Loucy (cell line): ENCODE data around the gene ZNF280C.

ENCODE experiments used
- H2AFZ ChIP-seq: fragments of 200-600 bp; sonication (generic); 2 replicates; pipeline ENCODE4 v1.6.0; 2016; ENCODE audit warnings: antibody characterized with exemption, mild to moderate bottlenecking, low read length, moderate library complexity
- H3F3A ChIP-seq: fragments of 200-600 bp; 2 replicates; pipeline ENCODE4 v1.6.0; 2016; ENCODE audit warnings: antibody characterized with exemption, low read depth, mild to moderate bottlenecking
- H3K27me3 ChIP-seq: fragments of 200-600 bp; sonication (generic); 2 replicates; pipeline ENCODE4 v1.6.1; 2014; ENCODE audit warnings: low read length, mild to moderate bottlenecking; ENCODE audit not compliant: insufficient read depth, poor library complexity, severe bottlenecking
- H3K36me3 ChIP-seq: fragments of 200-600 bp; sonication (generic); 2 replicates; pipeline ENCODE4 v1.6.1; 2016; ENCODE audit warnings: low read length; ENCODE audit not compliant: insufficient read depth
- H3K4me1 ChIP-seq: fragments of 200-600 bp; sonication (generic); 2 replicates; pipeline ENCODE4 v1.5.1; 2014; ENCODE audit warnings: low read length, mild to moderate bottlenecking; ENCODE audit not compliant: insufficient read depth, poor library complexity, severe bottlenecking
- H3K4me2 ChIP-seq: fragments of 200-600 bp; sonication (generic); 2 replicates; pipeline ENCODE4 v1.6.0; 2014; ENCODE audit warnings: antibody characterized with exemption, low read length, low read depth, mild to moderate bottlenecking; ENCODE audit not compliant: poor library complexity, severe bottlenecking
- H3K4me3 ChIP-seq: fragments of 200-600 bp; sonication (generic); 2 replicates; pipeline ENCODE4 v1.5.1; 2014; ENCODE audit warnings: low read length, mild to moderate bottlenecking, mixed read lengths; ENCODE audit not compliant: poor library complexity, severe bottlenecking
- H3K79me2 ChIP-seq: fragments of 200-600 bp; sonication (generic); 2 replicates; pipeline ENCODE4 v1.6.1; 2014; ENCODE audit warnings: low read length; ENCODE audit not compliant: insufficient read depth
- H3K9ac ChIP-seq: fragments of 200-600 bp; sonication (generic); 2 replicates; pipeline ENCODE4 v1.6.0; 2014; ENCODE audit warnings: mild to moderate bottlenecking, low read depth, low read length, moderate library complexity; ENCODE audit not compliant: poor library complexity, severe bottlenecking
- H3K9me2 ChIP-seq: fragments of 200-600 bp; sonication (generic); replicated peaks from 2 replicates; pipeline ENCODE4 v1.6.1; 2016; ENCODE audit warnings: low read depth, low read length, mixed read lengths
- H3K9me3 ChIP-seq: fragments of 200-600 bp; sonication (generic); 2 replicates; pipeline ENCODE4 v1.6.1; 2014; ENCODE audit warnings: mild to moderate bottlenecking, antibody characterized with exemption, low read length, low read depth; ENCODE audit not compliant: insufficient read depth
- H4K20me1 ChIP-seq: fragments of 200-600 bp; sonication (generic); 2 replicates; pipeline ENCODE4 v1.6.0; 2014; ENCODE audit warnings: antibody characterized with exemption, low read length, mild to moderate bottlenecking; ENCODE audit not compliant: insufficient read depth, poor library complexity, severe bottlenecking
- EZH2phosphoT487 ChIP-seq: fragments of 200-600 bp; IDR thresholded peaks from 2 replicates; pipeline ENCODE4 v1.6.1; 2018; ENCODE audit warnings: antibody characterized with exemption, mild to moderate bottlenecking, moderate library complexity, borderline replicate concordance
- TF ChIP-seq, protein P1 (sequence below): fragments of 200-600 bp; sonication (generic); conservative IDR thresholded peaks from 2 replicates; pipeline ENCODE4 v1.5.1; 2014; ENCODE audit warnings: mild to moderate bottlenecking, antibody characterized with exemption, low read length

ZNF280C gene

GRCh38 chrX:130165703-130166502 lies 102.8 kb downstream of the ZNF280C start, which contains the start of gene AIFM1:
Gene AIFM1, minus strand, starts transcription at chrX:130165841. Its CDS starts 185 bp downstream, at chrX:130165656.
- Histone ChIP-seq H3K27me3 (no peaks in the 10 kb centered on the region), H3K4me1 (peaks cover 19% of the 10 kb centered on the region), H3K36me3 (no peaks in the 10 kb centered on the region), H3F3A (no peaks in the 10 kb centered on the region), H3K9me2 (no peaks in the 10 kb centered on the region), H3K79me2 (peaks cover 57% of the 10 kb centered on the region), H3K9ac (peak within 1 kb of the TSS; percentile 81), H4K20me1 (peaks cover 2% of the 10 kb centered on the region), H3K4me2 (peak within 1 kb of the TSS; percentile 91), H3K4me3 (peak within 1 kb of the TSS; percentile 80), H3K9me3 (no peaks in the 10 kb centered on the region), H2AFZ (peak within 1 kb of the TSS; percentile 67; the same call in 1 of the 2 replicates)
- TF ChIP-seq, protein P1, sequence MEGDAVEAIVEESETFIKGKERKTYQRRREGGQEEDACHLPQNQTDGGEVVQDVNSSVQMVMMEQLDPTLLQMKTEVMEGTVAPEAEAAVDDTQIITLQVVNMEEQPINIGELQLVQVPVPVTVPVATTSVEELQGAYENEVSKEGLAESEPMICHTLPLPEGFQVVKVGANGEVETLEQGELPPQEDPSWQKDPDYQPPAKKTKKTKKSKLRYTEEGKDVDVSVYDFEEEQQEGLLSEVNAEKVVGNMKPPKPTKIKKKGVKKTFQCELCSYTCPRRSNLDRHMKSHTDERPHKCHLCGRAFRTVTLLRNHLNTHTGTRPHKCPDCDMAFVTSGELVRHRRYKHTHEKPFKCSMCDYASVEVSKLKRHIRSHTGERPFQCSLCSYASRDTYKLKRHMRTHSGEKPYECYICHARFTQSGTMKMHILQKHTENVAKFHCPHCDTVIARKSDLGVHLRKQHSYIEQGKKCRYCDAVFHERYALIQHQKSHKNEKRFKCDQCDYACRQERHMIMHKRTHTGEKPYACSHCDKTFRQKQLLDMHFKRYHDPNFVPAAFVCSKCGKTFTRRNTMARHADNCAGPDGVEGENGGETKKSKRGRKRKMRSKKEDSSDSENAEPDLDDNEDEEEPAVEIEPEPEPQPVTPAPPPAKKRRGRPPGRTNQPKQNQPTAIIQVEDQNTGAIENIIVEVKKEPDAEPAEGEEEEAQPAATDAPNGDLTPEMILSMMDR, result no peak

- Histone ChIP-seq H2AFZ (no peak overlapping the region; the same call in 1 of the 2 replicates), H3K36me3 (no peaks in the 10 kb centered on the region), H3K9me2 (no peaks in the 10 kb centered on the region), H3K9me3 (no peaks in the 10 kb centered on the region), H3K4me1 (peaks cover 17% of the 10 kb centered on the region), H3K79me2 (peaks cover 59% of the 10 kb centered on the region), H3K9ac (peak overlapping the region; percentile 81), H3K27me3 (no peaks in the 10 kb centered on the region), H3K4me3 (peak overlapping the region; percentile 80), H4K20me1 (peaks cover 2% of the 10 kb centered on the region), H3K4me2 (peak overlapping the region; percentile 91), H3F3A (no peaks in the 10 kb centered on the region)
- TF ChIP-seq EZH2phosphoT487, result no peak
- TF ChIP-seq, protein P1, result no peak
Measured at GRCh38 chrX:130165181-130165702, 103.5 kb downstream of the ZNF280C start.

DNA sequence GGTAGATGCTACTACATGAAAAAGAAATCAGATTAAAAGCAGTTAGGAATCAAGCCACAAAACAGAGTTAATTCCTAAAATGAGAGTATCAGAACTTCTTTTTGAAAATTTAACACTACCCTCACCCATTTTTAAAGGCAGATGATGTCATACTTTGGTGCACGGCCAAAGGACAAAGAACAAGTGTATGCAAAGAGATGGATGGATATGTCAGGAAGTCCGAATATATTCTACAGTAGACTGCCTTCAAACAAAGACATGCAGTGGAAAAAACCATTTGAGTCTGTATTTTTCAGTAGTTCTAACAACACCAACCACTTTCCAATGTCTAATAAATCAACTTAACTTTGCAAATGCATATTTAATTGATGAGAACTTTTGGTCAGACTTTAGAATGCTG lies 105.3 kb downstream of the ZNF280C start:
- H3K4me2 ChIP-seq, result peak overlapping the region; percentile 91
- H3K79me2 ChIP-seq, result peaks cover 64% of the 10 kb centered on the region

More for the DNA sequence above, 105.3 kb downstream of the ZNF280C start:
- H3K36me3 ChIP-seq, result no peaks in the 10 kb centered on the region
- peaks cover 7% of the 10 kb centered on the region for H4K20me1 ChIP-seq
- H3K27me3 ChIP-seq, result no peaks in the 10 kb centered on the region
- peaks cover 14% of the 10 kb centered on the region for H3K4me1 ChIP-seq
- H3F3A ChIP-seq, result no peaks in the 10 kb centered on the region
- H3K9me2 ChIP-seq, result no peaks in the 10 kb centered on the region
- TF ChIP-seq EZH2phosphoT487, result no peak
- TF ChIP-seq, protein P1, result no peak
- no peak overlapping the region for H3K9ac ChIP-seq
- H2AFZ ChIP-seq, result no peak overlapping the region
- H3K9me3 ChIP-seq, result no peaks in the 10 kb centered on the region
- no peak overlapping the region for H3K4me3 ChIP-seq
